ENCODE results near the gene SLC24A3.
"Not testable (repeated sequence)": the region's sequence is repeated elsewhere in the genome, so short reads cannot be mapped to it uniquely, and the experiment has no call there.

Gene SLC24A3

DNA sequence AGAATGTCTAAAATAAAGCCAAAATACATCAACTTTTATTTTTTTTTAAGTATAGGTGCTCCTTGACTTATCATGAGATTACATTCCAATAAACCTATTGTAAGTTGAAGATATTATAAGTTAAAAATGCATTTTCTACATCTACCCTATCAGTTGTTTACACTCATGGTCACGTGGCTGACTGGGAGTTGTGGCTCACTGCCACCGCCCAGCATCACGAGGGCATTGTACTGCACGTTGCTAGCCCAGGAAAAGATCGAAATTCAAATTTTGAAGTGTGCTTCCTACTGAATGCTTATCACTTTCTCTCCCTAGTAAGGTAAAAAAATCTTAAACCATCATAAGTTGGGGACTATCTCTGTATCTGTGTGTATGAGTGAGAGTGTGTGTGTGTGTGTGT lies 419.0 kb downstream of the SLC24A3 start:
- no peak for DNase-seq (ENCODE audit: low spot score in 2 of 2)
- H3K4me1 Mint-ChIP-seq = no peaks in the 10 kb centered on the region
- H3K27ac Mint-ChIP-seq = no peak overlapping the region
- H3K4me3 Mint-ChIP-seq = no peak overlapping the region
- H3K36me3 Mint-ChIP-seq = no peaks in the 10 kb centered on the region
- no peaks in the 10 kb centered on the region for H3K9me3 Mint-ChIP-seq
- peaks cover 15% of the 10 kb centered on the region for H3K27me3 Mint-ChIP-seq
- ATAC-seq (ENCODE audit: low read depth) = no peak

DNA sequence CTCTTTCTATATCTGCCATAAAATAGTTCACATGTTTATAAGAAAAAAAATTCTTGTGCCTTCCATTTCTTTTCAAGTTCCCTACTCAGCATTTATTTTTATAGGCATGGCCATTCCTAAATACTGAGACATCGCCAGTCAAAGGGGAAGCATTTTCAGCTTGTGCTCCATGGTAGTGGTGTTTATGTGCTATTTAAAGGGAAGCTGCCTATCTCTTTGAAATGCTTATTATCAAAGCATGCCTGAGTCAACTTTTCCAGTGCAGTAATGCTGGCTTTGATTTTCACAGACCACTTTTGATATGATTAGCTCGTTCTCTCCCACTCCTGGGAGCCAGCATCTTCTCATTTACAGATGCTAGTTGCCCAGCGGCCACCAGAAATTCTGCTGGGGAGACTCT lies 421.5 kb downstream of the SLC24A3 start:
- H3K27me3 Mint-ChIP-seq = peaks cover 12% of the 10 kb centered on the region
- no peak for DNase-seq (ENCODE audit: low spot score in 2 of 2)
- H3K9me3 Mint-ChIP-seq = no peaks in the 10 kb centered on the region
- no peaks in the 10 kb centered on the region for H3K36me3 Mint-ChIP-seq
- H3K4me3 Mint-ChIP-seq = no peak overlapping the region
- H3K4me1 Mint-ChIP-seq = no peaks in the 10 kb centered on the region
- H3K27ac Mint-ChIP-seq = no peak overlapping the region
- ATAC-seq (ENCODE audit: low read depth) = no peak

DNA sequence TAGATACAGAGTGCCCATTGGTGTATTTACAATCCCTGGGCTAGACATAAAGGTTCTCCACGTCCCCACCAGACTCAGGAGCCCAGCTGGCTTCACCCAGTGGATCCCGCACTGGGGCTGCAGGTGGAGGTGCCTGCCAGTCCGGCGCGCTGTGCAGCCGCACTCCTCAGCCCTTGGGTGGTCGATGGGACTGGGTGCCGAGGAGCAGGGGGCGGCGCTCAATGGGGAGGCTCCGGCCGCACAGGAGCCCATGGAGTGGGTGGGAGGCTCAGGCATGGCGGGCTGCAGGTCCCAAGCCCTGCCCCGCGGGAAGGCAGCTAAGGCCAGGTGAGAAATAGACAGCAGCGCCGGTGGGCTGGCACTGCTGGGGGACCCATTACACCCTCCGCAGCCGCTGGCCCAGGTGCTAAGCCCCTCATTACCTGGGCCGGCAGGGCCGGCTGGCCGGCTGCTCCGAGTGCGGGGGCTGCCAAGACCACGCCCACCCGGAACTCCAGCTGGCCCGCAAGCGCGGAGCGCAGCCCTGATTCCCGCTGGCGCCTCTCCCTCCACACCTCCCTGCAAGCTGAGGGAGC lies 427.1 kb downstream of the SLC24A3 start:
- H3K36me3 Mint-ChIP-seq; H3K27ac Mint-ChIP-seq; H3K27me3 Mint-ChIP-seq; ATAC-seq (ENCODE audit: low read depth); H3K9me3 Mint-ChIP-seq; H3K4me3 Mint-ChIP-seq; DNase-seq (ENCODE audit: low spot score in 2 of 2); H3K4me1 Mint-ChIP-seq: not testable (repeated sequence)

DNA sequence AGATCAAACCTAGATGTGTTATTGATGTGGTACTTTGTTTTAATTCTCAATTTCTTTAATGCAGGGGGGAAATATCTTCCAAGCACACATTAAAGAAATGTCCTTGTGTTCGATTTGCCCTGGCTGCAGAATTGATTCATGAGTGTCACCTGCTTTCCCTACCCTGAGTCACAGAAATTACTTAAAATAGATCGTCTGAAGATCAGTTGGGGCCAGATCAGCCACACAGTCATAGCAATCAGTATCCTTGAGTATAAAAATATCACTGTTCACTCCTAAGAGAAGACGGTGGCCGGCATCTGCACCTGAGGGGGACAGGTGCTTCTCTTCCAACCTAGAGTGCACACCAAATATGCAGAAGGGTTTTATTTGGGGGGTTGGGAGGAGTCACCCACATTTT lies 430.4 kb downstream of the SLC24A3 start:
- Mint-ChIP-seq H3K36me3 (no peaks in the 10 kb centered on the region), H3K27ac (no peak overlapping the region), H3K4me3 (no peak overlapping the region), H3K27me3 (peaks cover 2% of the 10 kb centered on the region), H3K4me1 (no peaks in the 10 kb centered on the region), H3K9me3 (no peaks in the 10 kb centered on the region)
- DNase-seq (ENCODE audit: low spot score in 2 of 2) (no peak), ATAC-seq (ENCODE audit: low read depth) (no peak)

DNA sequence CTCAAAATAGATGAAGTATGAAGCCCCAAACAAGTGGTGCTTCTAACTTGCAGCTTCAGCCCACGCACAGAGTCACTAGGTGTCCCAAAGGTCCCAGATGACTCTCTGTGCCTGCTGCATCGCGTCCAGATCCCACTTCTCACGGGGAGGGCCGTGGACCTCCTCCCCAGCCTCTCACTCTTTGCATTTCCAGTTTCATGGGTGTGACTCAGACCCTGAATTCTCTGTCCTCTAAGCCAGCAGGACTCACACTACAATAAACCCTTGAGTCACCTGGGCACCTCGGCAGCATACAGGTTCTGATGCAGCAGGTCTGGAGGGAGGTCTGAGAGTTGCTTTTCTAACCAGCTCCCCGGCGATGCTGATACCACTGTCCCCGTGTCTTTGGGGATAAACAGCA lies 431.6 kb downstream of the SLC24A3 start:
- ATAC-seq (ENCODE audit: low read depth) (no peak), DNase-seq (ENCODE audit: low spot score in 2 of 2) (no peak)
- Mint-ChIP-seq H3K4me3 (no peak overlapping the region), H3K27ac (no peak overlapping the region), H3K4me1 (no peaks in the 10 kb centered on the region), H3K27me3 (peaks cover 2% of the 10 kb centered on the region), H3K9me3 (no peaks in the 10 kb centered on the region), H3K36me3 (no peaks in the 10 kb centered on the region)

DNA sequence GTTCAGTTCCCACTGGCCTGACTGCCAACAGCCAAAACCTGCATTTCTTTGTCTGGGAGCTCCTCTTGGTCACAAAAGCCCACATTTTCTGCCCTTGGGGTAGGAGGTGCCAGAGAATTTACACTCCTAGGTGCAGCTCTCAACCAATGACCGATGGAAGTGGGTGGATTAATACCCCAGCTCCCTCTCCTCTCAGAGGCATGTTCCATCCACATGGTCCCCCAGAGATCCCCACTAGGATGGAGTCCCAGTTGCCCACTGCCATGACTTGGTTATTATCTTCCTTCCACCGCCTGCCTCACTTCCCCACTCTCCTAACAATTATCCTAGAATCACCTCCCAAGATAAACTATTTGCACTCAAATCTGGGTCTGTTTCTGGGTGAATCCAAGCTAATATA lies 434.5 kb downstream of the SLC24A3 start:
- H3K27ac Mint-ChIP-seq = no peak overlapping the region

DNA sequence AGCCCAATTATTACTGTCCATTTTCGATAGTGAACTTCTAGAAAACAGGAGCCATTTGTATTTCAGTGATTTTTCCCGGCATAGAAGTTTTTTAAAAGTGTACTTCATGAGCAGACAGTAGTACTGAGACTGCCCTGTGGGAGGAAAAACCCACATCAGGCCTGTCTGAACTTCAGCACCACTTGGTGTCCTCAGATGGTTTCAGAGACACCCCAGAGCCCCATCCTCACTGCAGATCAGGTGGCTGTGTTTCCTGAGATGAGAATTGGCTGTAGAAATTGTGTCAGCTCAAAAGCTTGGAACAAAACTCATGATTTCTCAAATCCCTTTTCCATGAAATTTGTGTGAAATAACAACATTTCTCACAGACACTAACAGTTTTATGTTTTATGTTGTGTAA lies 435.6 kb downstream of the SLC24A3 start:
- H3K27me3 Mint-ChIP-seq = peaks cover 6% of the 10 kb centered on the region
- peaks cover 5% of the 10 kb centered on the region for H3K9me3 Mint-ChIP-seq
- no peak overlapping the region for H3K27ac Mint-ChIP-seq
- ATAC-seq (ENCODE audit: low read depth) (no peak), DNase-seq (ENCODE audit: low spot score in 2 of 2) (no peak)
- H3K36me3 Mint-ChIP-seq = peaks cover 2% of the 10 kb centered on the region
- H3K4me1 Mint-ChIP-seq = no peaks in the 10 kb centered on the region
- H3K4me3 Mint-ChIP-seq = no peak overlapping the region

More for the DNA sequence above, 434.5 kb downstream of the SLC24A3 start:
- ATAC-seq (ENCODE audit: low read depth) (no peak), DNase-seq (ENCODE audit: low spot score in 2 of 2) (no peak)
- Mint-ChIP-seq H3K4me1 (no peaks in the 10 kb centered on the region), H3K9me3 (peaks cover 5% of the 10 kb centered on the region), H3K27me3 (peaks cover 6% of the 10 kb centered on the region), H3K36me3 (peaks cover 2% of the 10 kb centered on the region), H3K4me3 (no peak overlapping the region)

DNA sequence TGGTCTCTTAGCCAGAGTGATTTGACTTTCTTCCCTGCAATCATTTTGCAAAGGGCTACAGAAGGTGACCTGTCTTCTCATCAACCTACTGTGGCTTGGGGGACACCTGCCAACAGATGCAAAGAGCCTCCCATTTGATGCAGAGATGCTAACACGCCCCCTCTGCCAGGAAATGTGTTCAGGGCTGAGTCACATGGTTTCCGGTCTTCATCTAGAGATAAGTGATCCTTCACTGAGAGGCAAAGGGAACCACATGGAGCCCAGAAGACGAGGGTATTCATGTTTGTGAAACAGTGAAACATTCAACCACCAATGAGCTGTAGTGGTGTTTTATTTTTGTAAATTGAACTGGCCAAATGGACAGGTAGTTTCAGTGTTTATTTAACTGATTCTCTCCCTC lies 436.6 kb downstream of the SLC24A3 start:
- peaks cover 2% of the 10 kb centered on the region for H3K36me3 Mint-ChIP-seq
- H3K9me3 Mint-ChIP-seq = peaks cover 5% of the 10 kb centered on the region
- DNase-seq (ENCODE audit: low spot score in 2 of 2) (no peak), ATAC-seq (ENCODE audit: low read depth) (no peak)
- H3K27me3 Mint-ChIP-seq = peaks cover 6% of the 10 kb centered on the region
- H3K27ac Mint-ChIP-seq = no peak overlapping the region
- no peak overlapping the region for H3K4me3 Mint-ChIP-seq
- H3K4me1 Mint-ChIP-seq = no peaks in the 10 kb centered on the region

DNA sequence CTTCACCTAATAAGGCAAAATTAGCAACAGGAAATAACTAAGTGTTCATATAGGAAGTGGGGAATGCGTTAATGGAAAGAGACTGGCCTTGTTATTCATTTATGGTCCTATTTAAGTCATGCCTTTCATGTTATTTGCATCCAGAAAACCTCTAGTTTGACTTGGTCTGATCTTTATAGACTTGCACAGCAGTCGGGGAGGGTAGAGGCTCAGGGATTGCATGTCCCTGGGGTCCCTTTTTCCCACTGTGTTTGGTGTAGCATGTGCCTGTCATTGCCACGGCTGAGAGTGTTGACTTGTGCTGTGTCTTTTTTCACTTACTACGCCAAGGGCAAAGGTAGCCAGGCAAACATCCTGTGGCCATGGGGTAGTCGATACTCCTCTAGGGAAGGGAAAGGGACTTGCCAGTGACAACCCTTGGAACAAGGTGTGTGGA lies 440.2 kb downstream of the SLC24A3 start:
- ATAC-seq (ENCODE audit: low read depth) (no peak), DNase-seq (ENCODE audit: low spot score in 2 of 2) (no peak)
- Mint-ChIP-seq H3K27ac (no peak overlapping the region), H3K4me3 (no peak overlapping the region), H3K4me1 (no peaks in the 10 kb centered on the region), H3K9me3 (peaks cover 5% of the 10 kb centered on the region), H3K36me3 (peaks cover 2% of the 10 kb centered on the region), H3K27me3 (peaks cover 9% of the 10 kb centered on the region)

DNA sequence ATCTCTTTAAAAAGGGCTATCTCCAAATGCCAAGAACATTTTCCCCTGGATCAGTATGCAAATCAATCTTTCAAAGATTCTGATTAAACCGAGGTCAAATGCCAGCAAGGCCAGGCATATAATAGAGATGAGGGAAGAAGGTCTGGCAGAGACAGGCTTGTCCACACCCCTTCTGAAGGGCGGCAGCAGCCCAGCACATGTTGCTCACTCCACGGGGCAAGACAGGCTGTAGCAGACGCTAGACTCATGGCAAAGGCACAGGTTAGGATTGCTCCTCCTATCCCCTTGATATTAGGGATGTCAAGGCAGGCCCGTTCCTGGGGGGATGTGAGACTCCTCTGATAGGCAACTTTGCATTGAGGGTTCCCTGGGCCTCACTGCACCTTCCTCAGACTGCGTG lies 440.9 kb downstream of the SLC24A3 start:
- no peak overlapping the region for H3K27ac Mint-ChIP-seq
- no peak overlapping the region for H3K4me3 Mint-ChIP-seq
- H3K4me1 Mint-ChIP-seq = peaks cover 4% of the 10 kb centered on the region
- H3K9me3 Mint-ChIP-seq = peaks cover 5% of the 10 kb centered on the region
- no peak for ATAC-seq (ENCODE audit: low read depth)
- H3K27me3 Mint-ChIP-seq = peaks cover 12% of the 10 kb centered on the region
- DNase-seq (ENCODE audit: low spot score in 2 of 2) = no peak
- peaks cover 2% of the 10 kb centered on the region for H3K36me3 Mint-ChIP-seq

DNA sequence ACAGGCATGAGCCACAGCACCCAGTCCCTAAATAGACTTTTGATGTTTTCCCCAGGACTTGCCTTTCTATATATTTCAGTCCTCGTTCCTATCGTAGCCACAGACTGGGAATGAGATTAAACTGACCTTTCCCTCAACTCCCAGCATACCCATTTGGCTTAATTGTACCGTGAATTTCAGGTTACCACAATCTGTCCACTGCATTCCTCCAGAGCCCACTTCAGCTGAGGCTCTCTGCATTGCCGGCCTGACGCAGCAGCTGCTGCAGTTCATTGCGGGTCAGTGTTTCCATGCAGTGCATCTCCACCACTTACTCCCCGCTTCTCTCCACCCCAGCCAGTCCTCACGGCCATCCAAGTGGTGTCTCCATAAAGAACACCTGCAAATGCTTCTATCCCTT lies 442.5 kb downstream of the SLC24A3 start:
- Mint-ChIP-seq H3K27me3 (peaks cover 13% of the 10 kb centered on the region), H3K27ac (no peak overlapping the region), H3K9me3 (peaks cover 5% of the 10 kb centered on the region), H3K4me1 (peaks cover 13% of the 10 kb centered on the region), H3K36me3 (peaks cover 2% of the 10 kb centered on the region), H3K4me3 (no peak overlapping the region)
- ATAC-seq (ENCODE audit: low read depth) (no peak), DNase-seq (ENCODE audit: low spot score in 2 of 2) (no peak)

DNA sequence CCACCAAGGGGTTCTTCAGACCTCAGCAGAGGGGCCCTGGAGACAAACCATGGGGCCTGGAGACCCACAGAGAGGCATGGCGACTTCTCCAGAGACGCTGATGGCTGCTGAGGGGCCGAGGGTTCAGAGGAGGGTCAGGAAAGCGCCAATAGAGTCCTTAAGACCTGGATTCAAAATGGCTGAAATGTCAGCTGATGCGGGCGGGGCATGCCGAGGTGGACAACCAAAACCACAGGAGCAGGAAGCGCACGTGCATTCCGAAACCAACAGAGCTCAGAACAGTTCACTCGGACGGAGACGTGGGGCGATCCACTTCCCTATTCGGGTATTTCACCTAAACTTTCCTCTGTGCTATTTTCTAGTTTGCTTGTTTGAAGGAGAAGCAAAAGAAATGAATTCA lies 445.7 kb downstream of the SLC24A3 start:
- peak overlapping the region; percentile 54 for H3K27ac Mint-ChIP-seq
- H3K36me3 Mint-ChIP-seq = no peaks in the 10 kb centered on the region
- H3K4me3 Mint-ChIP-seq = peak overlapping the region; percentile 72
- peaks cover 15% of the 10 kb centered on the region for H3K4me1 Mint-ChIP-seq
- DNase-seq (ENCODE audit: low spot score in 2 of 2) = peak; percentile 55 to 61
- H3K9me3 Mint-ChIP-seq = no peaks in the 10 kb centered on the region
- ATAC-seq (ENCODE audit: low read depth) = peak; percentile 91
- peaks cover 18% of the 10 kb centered on the region for H3K27me3 Mint-ChIP-seq

DNA sequence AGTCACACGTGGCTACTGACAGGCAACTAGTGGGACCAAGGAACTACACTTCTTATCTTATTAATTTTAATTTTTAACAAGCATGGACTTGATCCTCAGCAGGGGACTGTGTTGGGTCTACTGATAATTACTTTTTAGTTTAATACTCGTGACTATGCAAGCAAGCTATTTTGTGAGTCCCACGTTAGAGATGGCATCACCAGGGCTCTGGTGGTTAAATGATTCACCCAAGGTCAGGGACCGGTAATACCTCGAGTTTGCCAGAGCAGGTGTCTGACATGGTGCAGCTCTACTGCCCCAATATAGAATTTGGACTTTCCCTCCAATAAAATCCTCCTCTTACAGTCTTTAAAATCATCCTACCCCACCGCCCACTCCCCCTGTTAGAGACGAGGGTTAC lies 447.0 kb downstream of the SLC24A3 start:
- no peaks in the 10 kb centered on the region for H3K9me3 Mint-ChIP-seq
- H3K27ac Mint-ChIP-seq = peak overlapping the region; percentile 54
- peaks cover 20% of the 10 kb centered on the region for H3K4me1 Mint-ChIP-seq
- ATAC-seq (ENCODE audit: low read depth) (peak; percentile 28), DNase-seq (ENCODE audit: low spot score in 2 of 2) (no peak)
- H3K27me3 Mint-ChIP-seq = peaks cover 19% of the 10 kb centered on the region
- H3K36me3 Mint-ChIP-seq = no peaks in the 10 kb centered on the region
- H3K4me3 Mint-ChIP-seq = no peak overlapping the region

DNA sequence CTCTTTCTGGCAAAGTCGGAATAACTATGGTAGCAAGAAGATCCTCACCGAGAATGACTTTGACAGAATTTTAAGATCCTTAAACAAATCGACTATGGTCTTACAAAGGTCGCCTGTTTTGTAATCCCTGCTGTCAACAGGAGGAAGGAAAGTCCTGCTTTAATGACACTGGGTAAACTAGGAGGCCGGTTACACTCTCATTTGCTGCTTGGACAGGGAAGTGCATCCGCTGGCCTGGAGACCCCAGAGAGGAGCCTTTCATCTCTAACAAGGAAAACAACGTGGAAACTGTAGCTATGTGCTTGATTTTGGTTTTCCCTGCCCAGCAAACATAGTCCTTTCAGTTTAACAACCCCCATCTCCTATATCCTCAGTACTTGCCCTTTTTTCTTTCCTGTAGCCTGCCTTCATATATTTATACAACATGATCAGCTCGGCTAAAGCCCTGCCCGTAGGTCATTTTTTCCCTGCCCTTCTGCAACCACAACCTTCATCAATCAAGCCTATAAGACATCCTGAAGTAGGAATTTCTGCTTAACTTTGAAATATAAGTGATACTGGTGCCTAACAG lies 448.5 kb downstream of the SLC24A3 start:
- ATAC-seq (ENCODE audit: low read depth) (no peak), DNase-seq (ENCODE audit: low spot score in 2 of 2) (no peak)
- H3K4me1 Mint-ChIP-seq = peaks cover 20% of the 10 kb centered on the region
- no peaks in the 10 kb centered on the region for H3K9me3 Mint-ChIP-seq
- peaks cover 19% of the 10 kb centered on the region for H3K27me3 Mint-ChIP-seq
- no peak overlapping the region for H3K27ac Mint-ChIP-seq
- H3K36me3 Mint-ChIP-seq = no peaks in the 10 kb centered on the region
- H3K4me3 Mint-ChIP-seq = no peak overlapping the region
